Caco-2 (cell line): ENCODE data around the gene FRMD1. TPM values are rescaled to one million over a fixed set of nuclear protein-coding genes. Genes with fewer than 3 reads are reported as not detected.

Source experiments
- BruUV-seq: library from RNA; stranded (reverse); fragments of 400-500 nt; replicated peaks from 2 replicates; lab custom pipeline; 2021; lab: Mats Ljungman, UMichigan
- CTCF ChIA-PET: fragments of 300-600 bp; sonication (Branson Sonifier 250); formaldehyde crosslinking; loops from one replicate; lab custom pipeline; 2022; ENCODE audit warnings: antibody characterized with exemption; lab: Charles Lee
- POLR2A ChIA-PET: fragments of 300-600 bp; sonication (Branson Sonifier 250); formaldehyde crosslinking; loops from one replicate; lab custom pipeline; 2022; ENCODE audit warnings: antibody characterized with exemption; lab: Charles Lee
- DNase-seq, 2 experiments: peaks; one replicate each; pipeline versions ENCODE4 v3.0.0 to v3.0.0-alpha.2; 2020 to 2022
- H3K27me3 ChIP-seq: replicated peaks from 2 replicates; pipeline ENCODE4 v1.6.0; 2011; ENCODE audit warnings: low read length; ENCODE audit not compliant: control insufficient read depth, insufficient read depth
- H3K36me3 ChIP-seq: 2 replicates; pipeline ENCODE4 v1.5.1; 2011; ENCODE audit warnings: low read length; ENCODE audit not compliant: control insufficient read depth, insufficient read depth
- H3K4me1 ChIP-seq: fragments of 250-450 bp; sonication (Bioruptor Pico); 2 replicates; pipeline ENCODE4 v1.5.1; 2020; ENCODE audit warnings: mild to moderate bottlenecking
- H3K4me3 ChIP-seq: 2 replicates; pipeline ENCODE4 v1.5.1; 2011; ENCODE audit warnings: low read depth, mild to moderate bottlenecking, control low read depth, low read length
- H3K9me3 ChIP-seq: fragments of 250-450 bp; sonication (Bioruptor Pico); 2 replicates; pipeline ENCODE4 v1.5.1; 2020; ENCODE audit warnings: mild to moderate bottlenecking, moderate library complexity
- H3K27ac Mint-ChIP-seq: one replicate; pipeline ENCODE4 v1.8.0; 2022; ENCODE audit warnings: mixed read lengths; ENCODE audit not compliant: unreplicated experiment
- H3K27me3 Mint-ChIP-seq: one replicate; pipeline ENCODE4 v1.8.0; 2022; ENCODE audit warnings: mixed read lengths; ENCODE audit not compliant: insufficient read depth, unreplicated experiment
- H3K36me3 Mint-ChIP-seq: one replicate; pipeline ENCODE4 v1.8.0; 2022; ENCODE audit warnings: mild to moderate bottlenecking, mixed read lengths; ENCODE audit not compliant: insufficient read depth, unreplicated experiment
- H3K4me1 Mint-ChIP-seq: one replicate; pipeline ENCODE4 v1.8.0; 2022; ENCODE audit warnings: low read depth, mixed read lengths; ENCODE audit not compliant: unreplicated experiment
- H3K4me3 Mint-ChIP-seq: one replicate; pipeline ENCODE4 v1.8.0; 2022; ENCODE audit warnings: mild to moderate bottlenecking, moderate library complexity, mixed read lengths; ENCODE audit not compliant: unreplicated experiment
- H3K9me3 Mint-ChIP-seq: one replicate; pipeline ENCODE4 v1.8.0; 2022; ENCODE audit warnings: mixed read lengths; ENCODE audit not compliant: unreplicated experiment
- CTCF ChIP-seq, 2 experiments: fragments of 200-600 bp in 1 of 2; IDR thresholded peaks; 1 replicate in 1 of 2; 2 replicates in 1 of 2; pipeline versions ENCODE4 v1.5.1 to v1.8.0; 2011 to 2022; ENCODE audit warnings: antibody characterized with exemption in 1 of 2, control low read depth in 1 of 2, inconsistent platforms in 1 of 2, low read depth in 1 of 2, low read length in 1 of 2, mild to moderate bottlenecking in 1 of 2, moderate library complexity in 1 of 2; ENCODE audit not compliant: insufficient read depth in 1 of 2, severe bottlenecking in 1 of 2, unreplicated experiment in 1 of 2
- intact Hi-C: fragments of 100-400 bp; cut with micrococcal nuclease; formaldehyde crosslinking; loops from one replicate; pipeline ENCODE4 v1.10.0; 2022; ENCODE audit not compliant: unreplicated experiment
- total RNA-seq: library from RNA; stranded (reverse); gene quantifications from 2 replicates; pipeline ENCODE4 v1.2.3, GENCODE V29; 2022

The FRMD1 gene
- total RNA-seq, 1 experiment from 2014 or later = 0.14 TPM

GRCh38 chr6:168050881-168051586 is 28.0 kb downstream of the FRMD1 start:
- Histone ChIP-seq H3K36me3 (no peaks in the 10 kb centered on the region), H3K9me3 (no peaks in the 10 kb centered on the region), H3K27me3 (no peaks in the 10 kb centered on the region), H3K4me3 (no peak overlapping the region), H3K4me1 (no peaks in the 10 kb centered on the region)
- Mint-ChIP-seq H3K4me3 (no peak overlapping the region), H3K4me1 (no peaks in the 10 kb centered on the region), H3K36me3 (no peaks in the 10 kb centered on the region), H3K27ac (no peak overlapping the region), H3K27me3 (no peaks in the 10 kb centered on the region), H3K9me3 (no peaks in the 10 kb centered on the region)
- TF ChIP-seq CTCF (IDR thresholded peaks at IDR 0.05; ENCODE audit: insufficient read depth in 1 of 2, low read depth in 1 of 2, low read length in 1 of 2, severe bottlenecking in 1 of 2, unreplicated experiment in 1 of 2) = no peak
- DNase-seq = no peak
- intact Hi-C loops = no loop called here
- BruUV-seq = no TSS peak
- CTCF ChIA-PET = no interaction called here
- POLR2A ChIA-PET = no interaction called here

DNA sequence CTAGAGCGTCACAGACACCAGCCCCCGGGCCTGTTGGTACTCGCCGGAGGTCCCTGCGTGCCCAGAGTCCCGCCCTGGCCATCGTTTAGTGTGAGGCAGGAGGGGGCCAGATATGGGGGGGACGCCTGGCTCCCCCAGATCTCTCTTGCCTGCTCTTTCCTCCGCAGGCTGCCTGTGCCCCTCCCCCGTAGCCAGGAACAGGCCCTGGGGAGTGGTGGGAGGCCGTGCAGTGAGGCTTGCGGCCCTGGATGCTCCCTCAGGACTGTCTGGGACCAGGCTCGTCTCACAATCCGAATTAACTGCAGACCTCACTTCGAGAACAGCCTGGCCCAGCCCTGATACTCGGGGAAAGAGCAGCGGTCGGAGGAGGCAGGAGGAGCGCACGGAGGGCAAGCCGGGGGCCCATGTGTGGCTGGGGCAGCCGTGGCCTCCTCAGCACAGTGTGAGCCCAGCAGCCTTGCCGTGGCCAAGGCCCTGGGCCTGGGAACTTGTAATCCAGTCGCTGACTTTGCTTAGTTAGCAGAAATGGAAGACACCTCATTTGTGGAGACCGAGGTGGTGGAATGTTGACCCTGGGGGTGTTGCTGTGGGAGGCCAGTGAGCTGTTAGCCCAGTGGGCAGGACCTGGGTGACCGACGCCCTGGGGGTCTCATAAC is 28.7 kb downstream of the FRMD1 start:
- ChIA-PET CTCF (no interaction called here), POLR2A (no interaction called here)
- TF ChIP-seq CTCF (IDR thresholded peaks at IDR 0.05; ENCODE audit: insufficient read depth in 1 of 2, low read depth in 1 of 2, low read length in 1 of 2, severe bottlenecking in 1 of 2, unreplicated experiment in 1 of 2) = no peak
- Histone ChIP-seq H3K9me3 (no peaks in the 10 kb centered on the region), H3K4me1 (no peaks in the 10 kb centered on the region), H3K4me3 (no peak overlapping the region), H3K27me3 (no peaks in the 10 kb centered on the region), H3K36me3 (no peaks in the 10 kb centered on the region)
- H3K4me3 Mint-ChIP-seq = no peak overlapping the region
- BruUV-seq = no TSS peak
- H3K9me3 Mint-ChIP-seq = no peaks in the 10 kb centered on the region
- H3K27ac Mint-ChIP-seq = no peak overlapping the region
- no peaks in the 10 kb centered on the region for H3K36me3 Mint-ChIP-seq
- H3K4me1 Mint-ChIP-seq = no peaks in the 10 kb centered on the region
- no peak for DNase-seq
- intact Hi-C loops = no loop called here
- H3K27me3 Mint-ChIP-seq = no peaks in the 10 kb centered on the region

- Mint-ChIP-seq H3K4me3 (no peak overlapping the region), H3K27ac (no peak overlapping the region), H3K4me1 (no peaks in the 10 kb centered on the region), H3K27me3 (no peaks in the 10 kb centered on the region), H3K36me3 (no peaks in the 10 kb centered on the region), H3K9me3 (no peaks in the 10 kb centered on the region)
- Histone ChIP-seq H3K27me3 (no peaks in the 10 kb centered on the region), H3K4me1 (no peaks in the 10 kb centered on the region), H3K4me3 (no peak overlapping the region), H3K9me3 (no peaks in the 10 kb centered on the region), H3K36me3 (no peaks in the 10 kb centered on the region)
- DNase-seq = no peak
- intact Hi-C loops = no loop called here
- no peak for TF ChIP-seq CTCF (IDR thresholded peaks at IDR 0.05; ENCODE audit: insufficient read depth in 1 of 2, low read depth in 1 of 2, low read length in 1 of 2, severe bottlenecking in 1 of 2, unreplicated experiment in 1 of 2)
- BruUV-seq = no TSS peak
- ChIA-PET CTCF (no interaction called here), POLR2A (no interaction called here)
Measured at GRCh38 chr6:168049706-168050224, 29.2 kb downstream of the FRMD1 start.
